ENCODE data around the gene TMEM167B. TPM values are rescaled to one million over a fixed set of nuclear protein-coding genes. Genes with fewer than 3 reads are reported as not detected.

The TMEM167B gene
- total RNA-seq, 1 experiment from 2014 or later, result 21.4 TPM

- Histone ChIP-seq H3K4me3 (replicated peaks in 1 of 2; ENCODE audit: low read depth in 1 of 2, low read length in 2 of 2) (no peak overlapping the region), H3K27ac (ENCODE audit: low read depth, low read length) (no peak overlapping the region), H3K36me3 (ENCODE audit: control insufficient read depth in 1 of 2, insufficient read depth in 2 of 2, low read length in 2 of 2) (no peaks in the 10 kb centered on the region), H3K9ac (ENCODE audit: low read length) (no peak overlapping the region), H2AFZ (ENCODE audit: low read depth, low read length, poor library complexity, severe bottlenecking) (no peak overlapping the region), H4K20me1 (ENCODE audit: insufficient read depth) (no peaks in the 10 kb centered on the region), H3K4me1 (ENCODE audit: control insufficient read depth in 1 of 2, insufficient read depth in 2 of 2, low read length in 2 of 2) (peaks cover 2 to 4% of the 10 kb centered on the region in 2 experiments; a peak in 3 of 4 replicates), H3K79me2 (ENCODE audit: insufficient read depth, low read length) (no peaks in the 10 kb centered on the region), H3K4me2 (ENCODE audit: low read length) (no peak overlapping the region), H3K27me3 (ENCODE audit: insufficient read depth, low read length) (no peaks in the 10 kb centered on the region), H3K9me3 (ENCODE audit: control insufficient read depth in 1 of 2, insufficient read depth in 1 of 2, low read depth in 1 of 2, low read length in 2 of 2) (no peaks in the 10 kb centered on the region), H3K9me2 (ENCODE audit: insufficient read depth) (no peaks in the 10 kb centered on the region)
- no TSS peak for BruUV-seq (replicated peaks)
- ATAC-seq (no peak), DNase-seq (ENCODE audit: low read depth, low spot score) (no peak)
- no peak for TF ChIP-seq SP1 (IDR thresholded peaks at IDR 0.05; ENCODE audit: low read depth)
- intact Hi-C loops (cut with micrococcal nuclease), result no loop called here
- ChIA-PET CTCF (no interaction called here), RAD21 (ENCODE audit: low non-redundant PET in 1 of 2, low total read pairs in 2 of 2, uncharacterized antibody in 2 of 2, unreplicated experiment in 2 of 2) (no interaction called here), POLR2A (no interaction called here)
Measured at GRCh38 chr1:109047339-109047738, 43.2 kb upstream of the TMEM167B start.

DNA sequence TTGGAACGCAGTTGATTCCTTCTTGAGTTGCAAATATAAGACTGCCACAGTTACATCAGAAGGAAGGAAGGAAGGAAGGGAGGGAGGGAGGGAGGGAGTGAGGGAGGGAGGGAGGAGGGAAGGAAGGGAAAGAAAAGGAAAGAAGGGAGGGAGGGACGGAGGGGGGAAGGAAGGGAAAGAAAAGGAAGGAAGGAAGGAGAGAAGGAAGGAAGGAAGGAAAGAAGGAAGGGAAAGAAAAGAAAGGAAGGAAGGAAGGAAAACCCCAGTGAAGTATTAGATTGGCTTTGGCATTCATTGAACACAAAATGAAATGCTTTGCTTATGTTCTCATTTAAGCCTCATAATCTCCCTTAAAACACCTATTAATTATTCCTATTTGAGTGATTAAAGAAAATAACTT is 42.2 kb upstream of the TMEM167B start:
- H3K4me3 ChIP-seq (replicated peaks in 1 of 2; ENCODE audit: low read depth in 1 of 2, low read length in 2 of 2), result no peak overlapping the region
- TF ChIP-seq POLR2AphosphoS5 (IDR thresholded peaks at IDR 0.05; ENCODE audit: low read depth, low read length), result no peak
- no peak for TF ChIP-seq JUND (IDR thresholded peaks at IDR 0.05)
- TF ChIP-seq YY1 (IDR thresholded peaks at IDR 0.05; ENCODE audit: extremely low read depth, insufficient replicate concordance, low read depth, low read length), result no peak
- no peak for TF ChIP-seq ELF1 (IDR thresholded peaks at IDR 0.05; ENCODE audit: borderline replicate concordance, low read depth)
- no peak for TF ChIP-seq EZH2 (IDR thresholded peaks at IDR 0.05)
- no peak for TF ChIP-seq POLR2A (IDR thresholded peaks at IDR 0.05; ENCODE audit: borderline replicate concordance, extremely low read depth, insufficient read depth, insufficient read length)
- no peak for TF ChIP-seq SRF (IDR thresholded peaks at IDR 0.05; ENCODE audit: low read depth)
- no peak for TF ChIP-seq CEBPB (IDR thresholded peaks at IDR 0.05; ENCODE audit: low read depth)
- no peak for TF ChIP-seq SP1 (IDR thresholded peaks at IDR 0.05; ENCODE audit: low read depth)
- no peak for TF ChIP-seq ZNF274 (IDR thresholded peaks at IDR 0.05; ENCODE audit: low read depth, low read length)
- TF ChIP-seq FOSL1 (IDR thresholded peaks at IDR 0.05; ENCODE audit: low read depth), result no peak
- no peak for TF ChIP-seq EGR1 (IDR thresholded peaks at IDR 0.05; ENCODE audit: low read depth)
- TF ChIP-seq, protein P1, sequence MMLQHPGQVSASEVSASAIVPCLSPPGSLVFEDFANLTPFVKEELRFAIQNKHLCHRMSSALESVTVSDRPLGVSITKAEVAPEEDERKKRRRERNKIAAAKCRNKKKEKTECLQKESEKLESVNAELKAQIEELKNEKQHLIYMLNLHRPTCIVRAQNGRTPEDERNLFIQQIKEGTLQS (IDR thresholded peaks at IDR 0.05), result no peak
- TF ChIP-seq TCF7L2 (IDR thresholded peaks at IDR 0.05; ENCODE audit: borderline replicate concordance, extremely low read depth, insufficient read depth, insufficient read length), result no peak
- no peak for TF ChIP-seq EZH2phosphoT487 (IDR thresholded peaks at IDR 0.05; ENCODE audit: borderline replicate concordance)
- no peak for TF ChIP-seq SIN3A (IDR thresholded peaks at IDR 0.05; ENCODE audit: low read depth)
- ChIA-PET POLR2A (no interaction called here), CTCF (no interaction called here), RAD21 (ENCODE audit: low non-redundant PET in 1 of 2, low total read pairs in 2 of 2, uncharacterized antibody in 2 of 2, unreplicated experiment in 2 of 2) (no interaction called here)
- intact Hi-C loops (cut with micrococcal nuclease), result no loop called here
- no peak overlapping the region for H3K9ac ChIP-seq (ENCODE audit: low read length)
- H3K4me2 ChIP-seq (ENCODE audit: low read length), result no peak overlapping the region
- no peaks in the 10 kb centered on the region for H3K36me3 ChIP-seq (ENCODE audit: control insufficient read depth in 1 of 2, insufficient read depth in 2 of 2, low read length in 2 of 2)
- H3K4me1 ChIP-seq (ENCODE audit: control insufficient read depth in 1 of 2, insufficient read depth in 2 of 2, low read length in 2 of 2), result no peaks in the 10 kb centered on the region
- H3K27me3 ChIP-seq (ENCODE audit: insufficient read depth, low read length), result no peaks in the 10 kb centered on the region
- no peaks in the 10 kb centered on the region for H4K20me1 ChIP-seq (ENCODE audit: insufficient read depth)
- H3K9me3 ChIP-seq (ENCODE audit: control insufficient read depth in 1 of 2, insufficient read depth in 1 of 2, low read depth in 1 of 2, low read length in 2 of 2), result no peaks in the 10 kb centered on the region
- DNase-seq (ENCODE audit: low read depth, low spot score) (no peak), ATAC-seq (no peak)
- no peaks in the 10 kb centered on the region for H3K9me2 ChIP-seq (ENCODE audit: insufficient read depth)
- H2AFZ ChIP-seq (ENCODE audit: low read depth, low read length, poor library complexity, severe bottlenecking), result no peak overlapping the region
- no peak overlapping the region for H3K27ac ChIP-seq (ENCODE audit: low read depth, low read length)
- BruUV-seq (replicated peaks), result no TSS peak
- H3K79me2 ChIP-seq (ENCODE audit: insufficient read depth, low read length), result no peaks in the 10 kb centered on the region
